GM12892 (cell line): ENCODE data around the gene UNC5A.

Source experiments
- POLR2A ChIP-seq: IDR thresholded peaks from 2 replicates; pipeline ENCODE4 v1.6.1; 2011; ENCODE audit warnings: low read depth, low read length, control low read depth
- POLR2AphosphoS5 ChIP-seq: IDR thresholded peaks from 2 replicates; pipeline ENCODE4 v1.6.1; 2011; ENCODE audit warnings: low read depth, low read length, control low read depth
- TAF1 ChIP-seq: IDR thresholded peaks from 2 replicates; pipeline ENCODE4 v1.6.1; 2011; ENCODE audit warnings: low read depth, mild to moderate bottlenecking, control low read depth, low read length, borderline replicate concordance

GRCh38 chr5:176844706-176845391 is 34.5 kb downstream of the UNC5A start:
- TF ChIP-seq TAF1, result no peak
- TF ChIP-seq POLR2A, result no peak
- TF ChIP-seq POLR2AphosphoS5, result no peak
